PC-3 (cell line): ENCODE measurements around the gene SPATS2. TPM values are rescaled to one million over a fixed set of nuclear protein-coding genes. Genes with fewer than 3 reads are reported as not detected.
A peak's percentile ranks its signal among the peaks of the same experiment; 100 is the strongest.

ENCODE experiments used
- ATAC-seq: fragments of 200-7000 bp; cut with Tn5 transposase; 2 replicates; pipeline ENCODE4 v1.9.1; 2020; ENCODE audit warnings: mild to moderate bottlenecking, moderate library complexity
- BruUV-seq: library from RNA; stranded (reverse); fragments of 400-500 nt; replicated peaks from 2 replicates; lab custom pipeline; 2021; lab: Mats Ljungman, UMichigan
- CTCF ChIA-PET: fragments of 300-600 bp; sonication (Branson Sonifier 250); formaldehyde crosslinking; loops from one replicate; lab custom pipeline; 2022; ENCODE audit warnings: antibody characterized with exemption; lab: Charles Lee
- POLR2A ChIA-PET: fragments of 300-600 bp; sonication (Branson Sonifier 250); formaldehyde crosslinking; loops from one replicate; lab custom pipeline; 2022; ENCODE audit warnings: antibody characterized with exemption; ENCODE audit not compliant: unreplicated experiment; lab: Charles Lee
- DNase-seq: peaks from one replicate; pipeline ENCODE4 v3.0.0-alpha.2; 2015
- H2AFZ ChIP-seq: fragments of 300-600 bp; sonication (generic); 2 replicates; pipeline ENCODE4 v1.6.0; 2016; ENCODE audit warnings: antibody characterized with exemption, low read length
- H3F3A ChIP-seq: fragments of 300-600 bp; sonication (generic); one replicate; pipeline ENCODE4 v1.6.0; 2017; ENCODE audit warnings: antibody characterized with exemption, low read length, control low read depth, mild to moderate bottlenecking; ENCODE audit not compliant: unreplicated experiment
- H3K27ac ChIP-seq: fragments of 300-600 bp; sonication (generic); 2 replicates; pipeline ENCODE4 v1.5.1; 2016; ENCODE audit warnings: mild to moderate bottlenecking, low read length
- H3K27me3 ChIP-seq: fragments of 300-600 bp; sonication (generic); 2 replicates; pipeline ENCODE4 v1.6.1; 2016; ENCODE audit warnings: low read length, mixed read lengths
- H3K36me3 ChIP-seq: fragments of 300-600 bp; sonication (generic); 2 replicates; pipeline ENCODE4 v1.6.1; 2016; ENCODE audit warnings: low read depth, mixed run types, low read length, mixed read lengths
- H3K4me1 ChIP-seq: fragments of 300-600 bp; sonication (generic); 2 replicates; pipeline ENCODE4 v1.5.1; 2016; ENCODE audit warnings: low read length; ENCODE audit not compliant: insufficient read depth
- H3K4me2 ChIP-seq: fragments of 300-600 bp; sonication (generic); 2 replicates; pipeline ENCODE4 v1.6.0; 2016; ENCODE audit warnings: low read length
- H3K4me3 ChIP-seq: fragments of 300-600 bp; sonication (generic); 2 replicates; pipeline ENCODE4 v1.5.1; 2016; ENCODE audit warnings: mild to moderate bottlenecking, low read length, mixed read lengths
- H3K79me2 ChIP-seq: fragments of 300-600 bp; sonication (generic); 2 replicates; pipeline ENCODE4 v1.6.1; 2017; ENCODE audit warnings: low read length, mixed read lengths
- H3K9ac ChIP-seq: fragments of 300-600 bp; sonication (generic); 2 replicates; pipeline ENCODE4 v1.6.0; 2016; ENCODE audit warnings: mild to moderate bottlenecking, low read length
- H3K9me2 ChIP-seq: fragments of 300-600 bp; sonication (generic); replicated peaks from 2 replicates; pipeline ENCODE4 v1.6.1; 2016; ENCODE audit warnings: mixed run types, low read length, mixed read lengths
- H3K9me3 ChIP-seq: fragments of 300-600 bp; sonication (generic); 2 replicates; pipeline ENCODE4 v1.6.1; 2016; ENCODE audit warnings: low read length, mixed read lengths
- H4K20me1 ChIP-seq: fragments of 300-600 bp; sonication (generic); 2 replicates; pipeline ENCODE4 v1.6.1; 2016; ENCODE audit warnings: low read length, mixed read lengths
- EZH2 ChIP-seq: fragments of 300-600 bp; sonication (generic); IDR thresholded peaks from one replicate; pipeline ENCODE4 v1.6.1; 2017; ENCODE audit warnings: antibody characterized with exemption, mild to moderate bottlenecking, low read length; ENCODE audit not compliant: unreplicated experiment
- EZH2phosphoT487 ChIP-seq: fragments of 300-600 bp; sonication (generic); IDR thresholded peaks from 2 replicates; pipeline ENCODE4 v1.6.1; 2018; ENCODE audit warnings: mild to moderate bottlenecking, antibody characterized with exemption, low read length, borderline replicate concordance
- intact Hi-C: fragments of 100-400 bp; cut with micrococcal nuclease; formaldehyde crosslinking; loops from 2 replicates; pipeline ENCODE4 v1.9.0; 2023
- total RNA-seq: library from RNA; depleted of rRNA; stranded (reverse); fragments of >200 nt; gene quantifications from 2 replicates; pipeline ENCODE4 v1.2.3, GENCODE V29; 2014
- TF ChIP-seq, protein P1 (sequence below): fragments of 300-600 bp; sonication (generic); conservative IDR thresholded peaks from 2 replicates; pipeline ENCODE4 v1.5.1; 2017; ENCODE audit warnings: antibody characterized with exemption, low read depth, mild to moderate bottlenecking, low read length

The SPATS2 gene
- total RNA-seq, 1 experiment from 2014 or later = 27.0 TPM

- no peak for DNase-seq
- TF ChIP-seq, protein P1, sequence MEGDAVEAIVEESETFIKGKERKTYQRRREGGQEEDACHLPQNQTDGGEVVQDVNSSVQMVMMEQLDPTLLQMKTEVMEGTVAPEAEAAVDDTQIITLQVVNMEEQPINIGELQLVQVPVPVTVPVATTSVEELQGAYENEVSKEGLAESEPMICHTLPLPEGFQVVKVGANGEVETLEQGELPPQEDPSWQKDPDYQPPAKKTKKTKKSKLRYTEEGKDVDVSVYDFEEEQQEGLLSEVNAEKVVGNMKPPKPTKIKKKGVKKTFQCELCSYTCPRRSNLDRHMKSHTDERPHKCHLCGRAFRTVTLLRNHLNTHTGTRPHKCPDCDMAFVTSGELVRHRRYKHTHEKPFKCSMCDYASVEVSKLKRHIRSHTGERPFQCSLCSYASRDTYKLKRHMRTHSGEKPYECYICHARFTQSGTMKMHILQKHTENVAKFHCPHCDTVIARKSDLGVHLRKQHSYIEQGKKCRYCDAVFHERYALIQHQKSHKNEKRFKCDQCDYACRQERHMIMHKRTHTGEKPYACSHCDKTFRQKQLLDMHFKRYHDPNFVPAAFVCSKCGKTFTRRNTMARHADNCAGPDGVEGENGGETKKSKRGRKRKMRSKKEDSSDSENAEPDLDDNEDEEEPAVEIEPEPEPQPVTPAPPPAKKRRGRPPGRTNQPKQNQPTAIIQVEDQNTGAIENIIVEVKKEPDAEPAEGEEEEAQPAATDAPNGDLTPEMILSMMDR = no peak
- TF ChIP-seq EZH2 (no peak), EZH2phosphoT487 (no peak)
- Histone ChIP-seq H3F3A (no peaks in the 10 kb centered on the region), H3K36me3 (peaks cover 6% of the 10 kb centered on the region), H2AFZ (no peak overlapping the region), H3K4me2 (no peak overlapping the region), H3K4me3 (no peak overlapping the region), H3K27me3 (no peaks in the 10 kb centered on the region), H3K79me2 (no peaks in the 10 kb centered on the region), H3K9me3 (no peaks in the 10 kb centered on the region), H4K20me1 (no peaks in the 10 kb centered on the region), H3K4me1 (no peaks in the 10 kb centered on the region), H3K9me2 (no peaks in the 10 kb centered on the region), H3K27ac (no peak overlapping the region), H3K9ac (no peak overlapping the region)
- no peak for ATAC-seq
- ChIA-PET CTCF (interaction anchor here (0.6 kb wide), 2 partner anchors 24 to 198 kb away, joined by 3 read pairs; no protein-coding TSS in a partner anchor), POLR2A (interaction anchor here (0.5 kb wide), 1 partner anchor 45 kb away, joined by 3 read pairs; no protein-coding TSS in a partner anchor)
- BruUV-seq = TSS peak; percentile 11
- intact Hi-C loops = no loop called here
Measured at GRCh38 chr12:49556391-49557186, 189.3 kb downstream of the SPATS2 start.

DNA sequence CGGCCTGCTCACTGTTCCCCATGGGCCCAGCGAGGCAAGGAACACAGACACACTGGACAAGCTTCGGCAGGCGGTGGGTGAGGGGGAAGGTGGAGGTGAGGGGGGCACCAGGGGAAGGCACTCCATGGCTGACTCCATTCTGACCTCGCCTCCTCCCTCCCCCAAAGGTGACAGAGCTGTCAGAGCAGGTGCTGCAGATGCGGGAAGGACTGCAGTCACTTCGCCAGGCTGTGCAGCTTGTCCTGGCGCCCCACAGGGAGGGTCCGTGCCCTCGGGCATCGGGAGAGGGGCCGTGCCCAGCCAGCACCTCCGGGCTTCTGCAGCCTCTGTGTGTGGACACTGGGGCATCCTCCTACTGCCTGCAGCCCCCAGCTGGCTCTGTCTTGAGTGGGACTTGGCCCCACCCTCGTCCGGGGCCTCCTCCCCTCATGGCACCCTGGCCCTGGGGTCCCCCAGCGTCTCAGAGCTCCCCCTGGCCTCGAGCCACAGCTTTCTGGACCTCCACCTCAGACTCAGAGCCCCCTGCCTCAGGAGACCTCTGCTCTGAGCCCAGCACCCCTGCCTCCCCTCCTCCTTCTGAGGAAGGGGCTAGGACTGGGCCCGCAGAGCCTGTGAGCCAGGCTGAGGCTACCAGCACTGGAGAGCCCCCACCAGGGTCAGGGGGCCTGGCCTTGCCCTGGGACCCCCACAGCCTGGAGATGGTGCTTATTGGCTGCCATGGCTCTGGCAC is 190.1 kb downstream of the SPATS2 start:
- Histone ChIP-seq H3K36me3 (peaks cover 9% of the 10 kb centered on the region), H3K4me3 (no peak overlapping the region), H3K9ac (no peak overlapping the region), H3K79me2 (no peaks in the 10 kb centered on the region), H2AFZ (no peak overlapping the region), H3K9me3 (no peaks in the 10 kb centered on the region), H3K4me2 (no peak overlapping the region), H4K20me1 (no peaks in the 10 kb centered on the region), H3K4me1 (no peaks in the 10 kb centered on the region), H3K27me3 (no peaks in the 10 kb centered on the region), H3F3A (no peaks in the 10 kb centered on the region), H3K9me2 (no peaks in the 10 kb centered on the region), H3K27ac (no peak overlapping the region)
- BruUV-seq = no TSS peak
- ChIA-PET CTCF (interaction anchor here (0.6 kb wide), 1 partner anchor 23 kb away, joined by 3 read pairs; no protein-coding TSS in a partner anchor), POLR2A (no interaction called here)
- TF ChIP-seq EZH2phosphoT487 (no peak), EZH2 (no peak)
- TF ChIP-seq, protein P1 = no peak
- DNase-seq (no peak), ATAC-seq (no peak)
- intact Hi-C loops = no loop called here

DNA sequence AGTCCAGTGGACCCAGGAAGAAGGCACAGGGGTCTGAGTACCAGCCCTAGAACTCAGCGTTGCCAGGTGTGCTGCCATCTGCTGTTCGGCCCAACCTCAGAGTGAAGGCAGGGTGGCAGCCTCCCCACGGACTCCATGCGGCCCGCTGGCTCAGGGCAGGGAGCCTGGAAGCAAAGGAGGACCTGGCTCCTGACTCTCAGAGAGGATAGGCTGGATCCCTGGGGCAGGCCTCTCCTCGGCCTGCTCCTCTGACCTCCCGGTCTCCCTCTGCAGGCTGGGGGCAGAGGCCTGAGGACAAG is 190.6 kb downstream of the SPATS2 start:
- CTCF ChIA-PET = no interaction called here
- ATAC-seq = peak; percentile 42

More for the DNA sequence above, 190.6 kb downstream of the SPATS2 start:
- H3F3A ChIP-seq = no peaks in the 10 kb centered on the region
- no peak overlapping the region for H2AFZ ChIP-seq
- no peak overlapping the region for H3K27ac ChIP-seq
- no peaks in the 10 kb centered on the region for H3K9me3 ChIP-seq
- POLR2A ChIA-PET = no interaction called here
- no peak overlapping the region for H3K4me2 ChIP-seq
- H3K9me2 ChIP-seq = no peaks in the 10 kb centered on the region
- DNase-seq = peak; percentile 10
- peaks cover 11% of the 10 kb centered on the region for H3K36me3 ChIP-seq
- BruUV-seq = no TSS peak
- H3K27me3 ChIP-seq = no peaks in the 10 kb centered on the region
- TF ChIP-seq, protein P1 = peak; percentile 41
- TF ChIP-seq EZH2 (no peak), EZH2phosphoT487 (no peak)
- H4K20me1 ChIP-seq = no peaks in the 10 kb centered on the region
- H3K4me1 ChIP-seq = no peaks in the 10 kb centered on the region
- intact Hi-C loops = no loop called here
- no peaks in the 10 kb centered on the region for H3K79me2 ChIP-seq
- H3K4me3 ChIP-seq = no peak overlapping the region
- H3K9ac ChIP-seq = no peak overlapping the region
